OCI-LY7 (cell line): Measurements from ENCODE around the gene NHS. TPM values are rescaled to one million over a fixed set of nuclear protein-coding genes. Genes with fewer than 3 reads are reported as not detected.

Experiments
- BruUV-seq: library from RNA; stranded (reverse); fragments of 400-500 nt; replicated peaks from 2 replicates; lab custom pipeline; 2021; lab: Mats Ljungman, UMichigan
- CTCF ChIA-PET: fragments of 300-600 bp; sonication (Branson Sonifier 250); formaldehyde crosslinking; loops from one replicate; lab custom pipeline; 2022; ENCODE audit warnings: antibody characterized with exemption; ENCODE audit not compliant: unreplicated experiment; lab: Charles Lee
- POLR2A ChIA-PET: fragments of 300-600 bp; sonication (Branson Sonifier 250); formaldehyde crosslinking; loops from one replicate; lab custom pipeline; 2022; ENCODE audit warnings: antibody characterized with exemption; lab: Charles Lee
- DNase-seq: peaks from one replicate; pipeline ENCODE4 v3.0.0-alpha.2; 2015; ENCODE audit warnings: low spot score
- H2AFZ ChIP-seq: fragments of 200-600 bp; sonication (generic), shearing (Covaris generic); 2 replicates; pipeline ENCODE4 v1.6.1; 2014; ENCODE audit warnings: mild to moderate bottlenecking, antibody characterized with exemption, low read length, moderate library complexity
- H3K27ac ChIP-seq: fragments of 200-600 bp; sonication (generic); 2 replicates; pipeline ENCODE4 v1.5.1; 2014; ENCODE audit warnings: mixed run types, low read depth, mild to moderate bottlenecking, moderate library complexity, low read length, inconsistent platforms; ENCODE audit not compliant: poor library complexity, severe bottlenecking
- H3K36me3 ChIP-seq: fragments of 200-600 bp; sonication (generic); 2 replicates; pipeline ENCODE4 v1.6.1; 2014; ENCODE audit warnings: mild to moderate bottlenecking, antibody characterized with exemption, low read length, moderate library complexity, mixed read lengths; ENCODE audit not compliant: insufficient read depth
- H3K4me1 ChIP-seq: fragments of 200-600 bp; sonication (generic); 2 replicates; pipeline ENCODE4 v1.5.1; 2014; ENCODE audit warnings: mild to moderate bottlenecking, low read length; ENCODE audit not compliant: insufficient read depth, poor library complexity, severe bottlenecking
- H3K4me2 ChIP-seq: fragments of 200-600 bp; sonication (generic); 2 replicates; pipeline ENCODE4 v1.6.1; 2014; ENCODE audit warnings: mild to moderate bottlenecking, low read length
- H3K4me3 ChIP-seq: fragments of 200-600 bp; sonication (generic); 2 replicates; pipeline ENCODE4 v1.5.1; 2014; ENCODE audit warnings: mild to moderate bottlenecking, low read depth, low read length; ENCODE audit not compliant: poor library complexity, severe bottlenecking
- H3K79me2 ChIP-seq: fragments of 200-600 bp; sonication (generic); 2 replicates; pipeline ENCODE4 v1.6.1; 2016; ENCODE audit warnings: low read depth, mild to moderate bottlenecking, low read length, moderate library complexity, mixed read lengths; ENCODE audit not compliant: insufficient read depth
- H3K9me2 ChIP-seq: fragments of 200-600 bp; sonication (generic); 2 replicates; pipeline ENCODE4 v1.6.1; 2016; ENCODE audit warnings: mild to moderate bottlenecking, low read length, mixed read lengths; ENCODE audit not compliant: insufficient read depth
- H3K9me3 ChIP-seq: fragments of 200-600 bp; sonication (generic); 2 replicates; pipeline ENCODE4 v1.6.1; 2014; ENCODE audit warnings: mild to moderate bottlenecking, mixed run types, low read length, mixed read lengths
- H4K20me1 ChIP-seq: fragments of 200-600 bp; sonication (generic); 2 replicates; pipeline ENCODE4 v1.6.1; 2014; ENCODE audit warnings: mild to moderate bottlenecking, antibody characterized with exemption, low read length, moderate library complexity, mixed read lengths; ENCODE audit not compliant: insufficient read depth
- CTCF ChIP-seq: fragments of 200-600 bp; sonication (generic); conservative IDR thresholded peaks from 2 replicates; pipeline ENCODE4 v1.5.1; 2014; ENCODE audit warnings: mild to moderate bottlenecking, antibody characterized with exemption, low read length, moderate library complexity, mixed read lengths
- EZH2phosphoT487 ChIP-seq: fragments of 200-600 bp; sonication (generic); IDR thresholded peaks from 2 replicates; pipeline ENCODE4 v1.6.1; 2018; ENCODE audit warnings: low read depth, borderline replicate concordance, mild to moderate bottlenecking, mixed run types, antibody characterized with exemption, low read length, moderate library complexity, mixed read lengths
- intact Hi-C: fragments of 100-400 bp; cut with micrococcal nuclease; formaldehyde crosslinking; loops from one replicate; pipeline ENCODE4 v1.10.0; 2022; ENCODE audit not compliant: unreplicated experiment
- total RNA-seq, 2 experiments: library from RNA; depleted of rRNA in 1 of 2; stranded (reverse); fragments of >200 nt in 1 of 2; shearing (Covaris generic) in 1 of 2; gene quantifications; 2 replicates each; pipeline ENCODE4 v1.2.3, GENCODE V29; 2014 to 2022

The NHS gene
- total RNA-seq, 2 experiments from 2014 or later, result not detected

- intact Hi-C loops, result no loop called here
- no peak overlapping the region for H3K27ac ChIP-seq
- no TSS peak for BruUV-seq
- no peaks in the 10 kb centered on the region for H3K9me3 ChIP-seq
- no peak for DNase-seq
- no peaks in the 10 kb centered on the region for H3K9me2 ChIP-seq
- no peak overlapping the region for H2AFZ ChIP-seq
- no peaks in the 10 kb centered on the region for H3K79me2 ChIP-seq
- H3K4me2 ChIP-seq, result no peak overlapping the region
- CTCF ChIA-PET, result no interaction called here
- no peaks in the 10 kb centered on the region for H4K20me1 ChIP-seq
- H3K4me3 ChIP-seq, result no peak overlapping the region
- POLR2A ChIA-PET, result no interaction called here
- no peaks in the 10 kb centered on the region for H3K36me3 ChIP-seq
- no peaks in the 10 kb centered on the region for H3K4me1 ChIP-seq
- no peak for TF ChIP-seq CTCF
- TF ChIP-seq EZH2phosphoT487, result no peak
These were observed 213.3 kb downstream of the NHS start for GRCh38 chrX:17588303-17588702.

GRCh38 chrX:17590892-17591740 is 216.1 kb downstream of the NHS start:
- no peak for TF ChIP-seq EZH2phosphoT487
- TF ChIP-seq CTCF, result peak; percentile 69
- peak; percentile 11 for DNase-seq
- Histone ChIP-seq H3K9me3 (no peaks in the 10 kb centered on the region), H3K27ac (no peak overlapping the region), H2AFZ (no peak overlapping the region), H3K36me3 (no peaks in the 10 kb centered on the region), H3K79me2 (no peaks in the 10 kb centered on the region), H3K9me2 (no peaks in the 10 kb centered on the region), H3K4me2 (no peak overlapping the region), H3K4me3 (no peak overlapping the region), H3K4me1 (no peaks in the 10 kb centered on the region), H4K20me1 (no peaks in the 10 kb centered on the region)
- intact Hi-C loops, result loop anchor here (10.0 kb wide), 1 partner anchor 346 kb away; no protein-coding TSS in a partner anchor
- CTCF ChIA-PET, result interaction anchor here (0.5 kb wide), 1 partner anchor 418 kb away, joined by 3 read pairs; no protein-coding TSS in a partner anchor
- POLR2A ChIA-PET, result no interaction called here
- no TSS peak for BruUV-seq

GRCh38 chrX:17591741-17592110 is 216.7 kb downstream of the NHS start:
- Histone ChIP-seq H2AFZ (no peak overlapping the region), H3K79me2 (no peaks in the 10 kb centered on the region), H3K4me3 (no peak overlapping the region), H3K27ac (no peak overlapping the region), H4K20me1 (no peaks in the 10 kb centered on the region), H3K36me3 (no peaks in the 10 kb centered on the region), H3K9me3 (no peaks in the 10 kb centered on the region), H3K4me2 (no peak overlapping the region), H3K9me2 (no peaks in the 10 kb centered on the region), H3K4me1 (no peaks in the 10 kb centered on the region)
- DNase-seq, result no peak
- intact Hi-C loops, result loop anchor here (10.0 kb wide), 1 partner anchor 347 kb away; no protein-coding TSS in a partner anchor
- ChIA-PET CTCF (interaction anchor here (0.5 kb wide), 1 partner anchor 419 kb away, joined by 3 read pairs; no protein-coding TSS in a partner anchor), POLR2A (no interaction called here)
- TF ChIP-seq EZH2phosphoT487, result no peak
- TF ChIP-seq CTCF, result no peak
- BruUV-seq, result no TSS peak
